ENCODE measurements around the gene CSPG4.
"Not testable (repeated sequence)": the region's sequence is repeated elsewhere in the genome, so short reads cannot be mapped to it uniquely, and the experiment has no call there.

The CSPG4 gene

DNA sequence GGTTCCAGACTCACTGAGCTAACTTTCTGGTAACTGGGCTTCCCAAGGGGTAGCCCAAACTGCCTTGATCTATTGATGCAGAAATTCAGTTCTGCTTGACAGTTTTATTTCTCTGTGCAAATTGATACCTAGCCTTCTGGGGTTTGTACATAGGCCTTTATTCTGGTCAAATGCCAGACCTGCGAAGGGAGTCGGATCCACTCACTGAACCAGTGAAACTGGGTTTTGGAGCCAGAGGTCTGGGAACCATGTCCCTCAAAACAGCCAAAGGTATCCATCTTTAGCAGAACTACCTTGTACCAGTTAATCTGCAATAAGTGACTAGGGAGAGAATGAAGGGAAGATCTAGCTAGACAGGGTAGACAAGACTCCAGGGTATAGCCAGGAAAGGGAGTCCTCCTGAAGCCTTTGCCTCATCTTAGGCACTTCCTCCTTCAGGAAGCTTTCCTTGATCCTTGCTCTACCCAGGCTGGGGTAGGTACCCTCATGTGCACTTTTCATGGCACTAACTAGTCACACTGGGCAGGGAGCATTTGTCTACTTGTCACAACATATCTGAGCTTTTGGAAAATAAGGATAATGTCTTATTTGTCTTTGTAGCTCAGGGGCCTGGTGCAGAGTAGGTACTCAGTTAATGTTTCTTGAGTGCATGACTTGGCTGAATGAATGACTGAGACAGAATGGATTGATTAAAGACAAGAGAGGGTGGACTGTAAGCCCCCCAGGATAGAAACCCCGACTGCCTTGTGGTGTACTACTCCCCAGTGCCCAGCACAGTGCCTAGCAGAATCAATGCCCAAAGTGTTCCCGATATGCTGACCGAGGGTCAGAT is 66.3 kb downstream of the CSPG4 start:
- no peak for DNase-seq

DNA sequence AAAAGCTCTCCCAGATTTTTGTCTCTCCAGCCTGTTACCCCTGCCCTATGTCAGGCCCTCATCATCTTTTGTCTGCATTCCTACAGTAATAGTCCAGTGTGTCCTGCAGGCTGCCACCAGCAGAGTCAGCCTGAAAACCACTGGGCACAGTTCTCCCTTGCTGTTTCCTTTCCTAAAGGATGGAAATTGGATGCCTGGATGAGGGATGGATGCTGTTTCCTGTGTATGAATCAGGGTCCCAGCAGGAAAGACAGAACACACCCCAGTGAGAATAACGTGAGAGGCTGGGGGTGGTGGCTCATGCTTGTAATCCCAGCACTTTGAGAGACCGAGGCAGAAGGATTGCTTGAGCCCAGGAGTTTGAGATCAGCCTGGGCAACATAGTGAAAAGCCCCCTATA is 68.3 kb downstream of the CSPG4 start:
- DNase-seq: no peak

DNA sequence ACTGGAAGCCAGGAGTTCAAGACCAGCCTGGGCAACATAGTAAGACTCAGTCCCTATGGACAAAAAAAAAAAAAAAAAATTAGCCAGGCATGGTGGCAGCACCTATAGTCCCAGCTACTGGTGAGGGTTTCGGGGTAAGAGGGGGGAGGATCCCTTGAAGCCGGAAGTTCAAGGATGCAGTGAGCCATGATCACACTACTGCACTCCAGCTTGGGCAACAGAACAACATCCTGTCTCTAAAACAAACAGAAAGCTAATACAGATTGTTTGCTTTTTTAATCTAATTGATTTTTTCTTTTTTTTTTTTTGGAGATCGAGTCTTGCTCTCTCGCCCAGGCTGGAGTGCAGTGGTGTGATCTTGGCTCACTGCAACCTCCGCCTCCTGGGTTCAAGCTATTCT is 71.0 kb downstream of the CSPG4 start:
- DNase-seq: no peak

DNA sequence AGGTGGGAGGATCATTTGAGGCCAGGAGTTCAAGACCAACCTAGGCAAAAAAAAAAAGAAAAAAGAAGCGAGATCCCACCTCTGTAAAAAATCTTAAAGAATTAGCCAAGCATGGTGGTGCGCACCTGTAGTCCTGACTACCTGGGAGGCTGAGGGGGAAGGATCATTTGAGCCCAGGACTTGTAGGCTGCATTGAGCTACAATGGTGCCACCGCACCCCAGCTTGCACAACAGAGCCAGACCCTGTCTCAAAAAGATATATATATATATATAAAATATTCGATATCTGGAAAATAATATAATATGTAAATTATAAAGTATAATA is 71.5 kb downstream of the CSPG4 start:
- no peak for DNase-seq

DNA sequence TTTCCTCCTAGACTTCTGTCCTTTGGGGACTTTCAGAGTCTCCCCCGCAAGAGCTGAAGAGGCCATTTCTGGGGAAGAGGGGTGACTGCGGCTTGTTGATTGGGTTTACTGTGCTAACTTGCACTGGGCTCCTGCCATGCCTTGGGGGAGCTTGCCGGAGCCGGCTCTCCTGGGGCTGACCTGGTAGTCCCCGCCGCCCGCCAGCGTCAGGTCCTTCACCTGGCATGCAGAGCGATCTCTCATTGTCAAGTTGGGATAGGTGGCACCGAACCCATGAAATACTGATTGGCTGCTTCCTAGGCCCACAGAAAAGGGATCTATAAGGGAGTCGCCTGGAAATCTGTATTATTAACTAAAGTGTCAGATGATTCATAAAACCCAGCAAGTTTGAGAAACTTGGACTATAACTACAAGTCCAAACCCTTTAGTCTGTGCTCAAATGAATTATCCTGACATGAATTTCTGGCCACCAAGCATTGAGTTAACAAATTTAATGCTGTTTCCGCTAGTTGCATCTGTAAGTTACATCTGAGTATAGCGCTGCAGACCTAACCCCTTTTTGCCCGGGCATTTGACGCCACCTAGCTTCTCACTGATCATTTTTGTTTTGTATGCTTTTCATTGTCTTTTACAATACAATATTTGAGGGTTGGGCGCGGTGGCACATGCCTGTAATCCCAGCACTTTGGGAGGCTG is 72.0 kb downstream of the CSPG4 start:
- DNase-seq: peak; percentile 76

DNA sequence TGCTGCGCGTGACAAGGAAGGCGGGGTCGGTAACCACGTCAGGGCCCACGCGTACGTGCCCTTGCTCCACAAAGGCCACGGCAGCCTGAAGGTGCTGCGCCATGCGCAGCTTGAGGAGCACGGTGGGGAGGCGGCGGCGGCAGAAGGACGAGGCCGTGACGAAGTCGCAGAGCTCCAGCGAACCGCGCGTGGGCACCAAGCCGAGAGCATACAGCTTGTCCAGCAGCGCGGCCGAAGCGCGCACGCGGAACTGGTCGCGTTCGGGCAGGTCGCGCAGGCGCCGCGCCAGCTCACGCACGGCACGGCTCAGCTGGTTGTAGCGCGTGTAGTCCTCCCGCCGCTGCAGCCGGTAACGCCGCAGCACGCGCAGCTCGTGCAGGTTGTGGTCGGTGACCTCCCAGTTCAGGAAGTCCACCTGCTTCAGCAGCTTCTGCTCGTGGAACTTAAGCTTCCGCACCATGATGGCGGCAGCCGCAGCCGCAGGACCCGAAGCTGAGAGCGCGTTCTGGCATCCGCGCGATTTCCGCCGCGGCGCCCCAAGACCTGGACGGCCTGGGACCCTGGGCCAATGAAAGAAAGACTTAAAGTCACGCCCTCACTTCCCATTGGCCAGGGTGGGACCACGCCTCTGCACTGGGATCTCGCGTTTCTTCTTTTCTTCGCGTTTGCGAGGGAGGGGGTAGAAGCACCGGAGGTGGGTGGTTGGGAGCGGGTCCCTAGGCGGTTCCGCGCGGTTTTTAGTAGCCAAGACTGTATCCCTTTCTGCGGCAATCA is 72.8 kb downstream of the CSPG4 start, which contains the start of gene IMP3:
Gene IMP3 (minus strand): TSS at position 516 of the 774 bp plus-strand sequence. CDS start 56 bp downstream, at position 460.
- peak; percentile 98 for DNase-seq

DNA sequence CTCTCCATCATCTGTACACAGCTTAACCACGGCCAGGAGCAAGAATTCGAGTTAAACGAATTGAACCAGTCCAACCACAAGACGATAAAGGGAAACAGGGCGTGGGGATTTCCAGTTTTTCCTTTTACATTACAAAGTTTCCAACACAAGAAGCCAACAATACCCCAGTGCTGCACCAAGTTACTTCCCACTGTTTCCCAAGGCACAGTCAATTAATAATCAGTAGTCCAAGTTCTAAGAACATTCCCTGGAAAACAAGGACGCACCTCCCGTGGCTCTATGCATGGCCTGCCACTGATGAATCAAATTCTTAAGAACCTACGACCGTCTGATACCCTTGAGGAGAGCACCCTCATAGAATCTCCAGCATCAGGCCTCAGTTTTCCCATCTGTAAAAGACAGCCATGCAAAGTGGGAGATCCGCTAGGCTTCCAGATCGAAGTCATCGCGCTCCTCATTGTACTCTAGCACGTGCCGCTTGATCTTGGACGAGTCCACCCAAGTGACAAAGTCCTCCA is 73.4 kb downstream of the CSPG4 start:
- peak; percentile 30 for DNase-seq

DNA sequence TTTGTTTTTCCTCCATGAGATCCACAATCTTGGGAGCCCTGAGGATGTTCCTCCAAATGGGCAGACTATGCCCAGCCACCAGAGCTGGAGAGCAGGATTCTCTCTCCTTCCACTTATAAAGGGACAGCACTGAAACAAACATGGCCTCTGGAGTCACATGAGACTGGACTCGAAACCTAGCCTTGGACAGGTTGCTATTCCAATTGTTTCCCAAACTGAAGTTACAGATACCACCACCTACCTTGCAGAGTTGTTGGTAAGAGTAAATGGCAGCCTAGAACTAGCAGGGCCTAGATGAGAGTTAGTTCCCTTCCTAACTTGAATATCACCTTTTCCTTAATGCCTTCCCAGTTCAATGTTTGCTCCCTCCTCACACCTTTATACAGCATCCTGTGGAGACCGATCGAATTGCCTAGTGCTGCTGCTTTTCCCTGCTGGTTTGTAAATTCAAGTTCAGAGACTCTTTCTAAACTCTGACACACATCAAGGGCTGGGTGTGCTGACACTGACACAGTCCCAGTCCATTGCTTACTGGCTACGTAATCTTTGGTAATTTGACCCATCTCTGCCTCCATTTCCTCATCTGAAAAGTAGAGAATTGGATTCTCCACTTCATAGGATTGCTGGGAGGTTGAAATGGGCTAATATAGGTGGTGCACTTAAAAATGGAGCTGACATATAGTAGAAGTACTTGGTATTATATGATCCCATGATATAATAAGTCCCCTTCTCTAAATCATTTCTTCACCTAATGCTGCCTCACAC is 75.2 kb downstream of the CSPG4 start:
- no peak for DNase-seq

DNA sequence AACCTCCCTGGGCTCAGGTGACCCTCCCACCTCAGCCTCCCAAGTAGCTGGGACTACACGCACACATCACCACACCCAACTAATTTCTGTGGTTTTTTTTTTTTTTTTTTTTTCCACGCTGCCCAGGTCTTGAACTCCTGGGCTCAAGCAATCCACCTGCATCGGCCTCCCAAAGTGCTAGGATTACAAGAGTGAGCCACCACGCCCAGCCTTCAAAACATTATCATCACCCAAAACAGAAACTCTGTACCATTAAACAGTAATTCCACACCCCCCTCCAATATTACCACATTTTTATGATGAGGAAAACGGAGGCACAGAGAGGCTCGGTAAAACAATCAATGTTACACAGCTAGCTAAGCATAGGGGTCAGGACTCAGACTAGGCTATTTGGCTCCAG is 76.6 kb downstream of the CSPG4 start:
- DNase-seq: no peak

DNA sequence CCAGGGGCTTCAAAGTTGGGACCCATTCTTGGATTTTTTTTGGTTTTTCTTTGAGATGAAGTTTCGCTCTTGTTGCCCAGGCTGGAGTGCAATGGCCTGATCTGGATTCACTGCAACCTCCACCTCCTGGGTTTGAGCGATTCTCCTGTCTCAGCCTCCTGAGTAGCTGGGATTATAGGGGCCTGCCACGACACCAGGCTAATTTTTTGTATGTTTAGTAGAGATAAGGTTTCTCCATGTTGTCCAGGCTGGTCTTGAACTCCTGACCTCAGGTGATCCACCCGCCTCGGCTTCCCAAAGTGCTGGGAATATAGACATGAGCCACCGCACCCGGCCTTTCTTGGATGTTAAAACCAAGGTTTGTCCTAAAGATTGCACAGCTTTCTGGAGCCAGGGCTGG is 78.7 kb downstream of the CSPG4 start:
- DNase-seq: not testable (repeated sequence)

DNA sequence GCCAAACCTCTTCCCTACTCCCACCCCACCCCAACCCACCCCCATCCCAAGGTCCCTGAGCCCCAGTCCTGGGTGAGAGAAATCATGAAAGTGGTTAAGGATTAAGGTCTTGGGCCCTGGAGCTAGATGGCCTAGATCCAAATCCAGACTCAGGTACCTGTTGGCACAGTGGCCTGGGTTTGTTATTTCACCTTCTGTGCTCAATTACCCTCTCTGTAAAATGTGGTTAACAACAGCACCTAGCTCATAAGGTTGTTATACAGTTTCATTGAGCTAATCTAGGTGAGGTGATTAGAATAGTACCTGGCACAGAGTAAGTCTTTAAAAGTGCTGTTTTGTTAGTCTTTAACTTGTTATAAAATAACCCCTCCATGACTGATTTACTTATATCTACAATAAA is 80.7 kb downstream of the CSPG4 start:
- DNase-seq: no peak

DNA sequence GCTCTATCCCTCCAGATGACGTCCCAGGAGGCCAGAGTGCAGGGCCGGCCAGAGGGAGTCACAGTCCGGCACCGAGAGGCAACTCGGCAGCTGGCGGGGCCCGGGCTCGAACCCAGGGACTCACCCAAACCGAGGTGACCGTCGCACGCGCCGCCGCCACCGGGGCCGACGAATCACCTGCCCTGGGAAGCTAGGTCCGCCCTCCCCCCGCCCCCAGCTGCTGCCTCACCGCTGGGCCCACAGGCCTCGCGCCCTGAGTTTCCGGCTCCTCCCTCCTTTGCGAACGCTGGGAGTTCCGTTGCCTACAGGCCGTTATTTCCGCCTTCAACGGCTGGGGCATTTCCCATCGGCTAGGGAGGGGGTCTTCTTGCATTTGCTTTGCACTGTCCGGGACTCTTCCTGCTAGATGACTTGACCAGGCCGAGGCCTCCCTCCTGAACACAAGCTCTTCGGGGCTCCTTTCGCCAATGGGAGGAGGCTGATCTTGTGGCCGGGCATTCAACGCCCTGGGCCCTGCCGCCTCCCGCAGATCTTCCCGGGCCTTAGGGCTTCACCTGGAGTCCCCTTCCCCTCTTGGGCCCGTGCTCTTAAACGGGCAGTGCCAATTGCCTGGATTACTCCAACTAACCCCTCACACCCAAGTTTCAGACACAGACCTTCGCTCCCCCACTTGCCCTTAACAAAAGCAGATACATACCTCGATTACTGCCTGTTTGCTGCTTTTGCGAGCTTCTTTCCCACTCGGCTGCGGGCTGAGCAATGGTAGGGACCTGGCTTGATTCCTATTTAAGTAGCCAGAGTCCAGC is 86.9 kb downstream of the CSPG4 start, which contains the start of gene SNUPN:
Gene SNUPN (minus strand): TSS at position 184 of the 806 bp plus-strand sequence. CDS start 4,674 bp downstream, outside the sequence.
- DNase-seq: peak; percentile 97
